ENCODE data around the gene GSG1. TPM values are rescaled to one million over a fixed set of nuclear protein-coding genes. Genes with fewer than 3 reads are reported as not detected.
"Not testable (repeated sequence)": the region's sequence is repeated elsewhere in the genome, so short reads cannot be mapped to it uniquely, and the experiment has no call there.

The GSG1 gene
- total RNA-seq, 3 donors from 2014 or later (not counting 1 experiment from before 2014, with no cell fraction given) = not detected

DNA sequence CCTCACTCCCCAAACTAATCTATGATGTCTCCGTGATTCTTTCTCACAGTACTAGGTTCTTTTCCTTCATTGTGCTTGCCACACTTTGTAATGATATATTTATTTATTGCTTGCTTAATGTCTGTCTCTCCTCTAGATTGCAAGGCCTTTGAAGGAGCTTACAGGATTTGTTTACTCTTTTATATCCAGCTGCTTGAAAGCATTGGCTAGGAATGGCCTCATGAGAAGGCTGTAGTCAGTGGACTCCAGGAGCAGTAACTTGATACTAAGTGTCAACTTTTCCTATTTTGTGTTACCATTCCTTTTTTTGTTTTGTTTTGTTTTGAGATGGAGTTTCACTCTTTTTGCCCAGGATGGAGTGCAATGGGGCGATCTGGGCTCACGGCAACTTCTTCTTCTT, 66.6 kb downstream of the GSG1 start:
- TF ChIP-seq, protein P1, sequence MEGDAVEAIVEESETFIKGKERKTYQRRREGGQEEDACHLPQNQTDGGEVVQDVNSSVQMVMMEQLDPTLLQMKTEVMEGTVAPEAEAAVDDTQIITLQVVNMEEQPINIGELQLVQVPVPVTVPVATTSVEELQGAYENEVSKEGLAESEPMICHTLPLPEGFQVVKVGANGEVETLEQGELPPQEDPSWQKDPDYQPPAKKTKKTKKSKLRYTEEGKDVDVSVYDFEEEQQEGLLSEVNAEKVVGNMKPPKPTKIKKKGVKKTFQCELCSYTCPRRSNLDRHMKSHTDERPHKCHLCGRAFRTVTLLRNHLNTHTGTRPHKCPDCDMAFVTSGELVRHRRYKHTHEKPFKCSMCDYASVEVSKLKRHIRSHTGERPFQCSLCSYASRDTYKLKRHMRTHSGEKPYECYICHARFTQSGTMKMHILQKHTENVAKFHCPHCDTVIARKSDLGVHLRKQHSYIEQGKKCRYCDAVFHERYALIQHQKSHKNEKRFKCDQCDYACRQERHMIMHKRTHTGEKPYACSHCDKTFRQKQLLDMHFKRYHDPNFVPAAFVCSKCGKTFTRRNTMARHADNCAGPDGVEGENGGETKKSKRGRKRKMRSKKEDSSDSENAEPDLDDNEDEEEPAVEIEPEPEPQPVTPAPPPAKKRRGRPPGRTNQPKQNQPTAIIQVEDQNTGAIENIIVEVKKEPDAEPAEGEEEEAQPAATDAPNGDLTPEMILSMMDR (IDR thresholded peaks at IDR 0.05) = no peak
- peaks cover 5 to 11% of the 10 kb centered on the region in 2 donors for H3K27me3 Mint-ChIP-seq (ENCODE audit: low read depth in 2 of 2)
- H3K4me3 ChIP-seq (ENCODE audit: low read length) = no peak overlapping the region
- no peaks in the 10 kb centered on the region for H3K9me3 ChIP-seq (ENCODE audit: control insufficient read depth, insufficient read depth, low read length)
- H3K36me3 ChIP-seq (ENCODE audit: control insufficient read depth, insufficient read depth, low read length) = no peaks in the 10 kb centered on the region
- no peaks in the 10 kb centered on the region for H3K4me1 Mint-ChIP-seq
- 93% methylated on average over 2 of the region's 3 CpGs for WGBS (ENCODE audit: insufficient coverage)
- H3K27ac Mint-ChIP-seq = no peak overlapping the region
- no peaks in the 10 kb centered on the region for H3K36me3 Mint-ChIP-seq
- no peaks in the 10 kb centered on the region for H3K27me3 ChIP-seq (ENCODE audit: control insufficient read depth, insufficient read depth, low read length)
- intact Hi-C loops (cut with micrococcal nuclease) = no loop called here
- H3K4me1 ChIP-seq (ENCODE audit: control insufficient read depth, insufficient read depth, low read length) = no peaks in the 10 kb centered on the region
- no peak for ATAC-seq
- H3K27ac ChIP-seq (ENCODE audit: low read length) = no peak overlapping the region
- no peak overlapping the region for H3K4me3 Mint-ChIP-seq
- H3K9me3 Mint-ChIP-seq = no peaks in the 10 kb centered on the region
- no peak for DNase-seq

DNA sequence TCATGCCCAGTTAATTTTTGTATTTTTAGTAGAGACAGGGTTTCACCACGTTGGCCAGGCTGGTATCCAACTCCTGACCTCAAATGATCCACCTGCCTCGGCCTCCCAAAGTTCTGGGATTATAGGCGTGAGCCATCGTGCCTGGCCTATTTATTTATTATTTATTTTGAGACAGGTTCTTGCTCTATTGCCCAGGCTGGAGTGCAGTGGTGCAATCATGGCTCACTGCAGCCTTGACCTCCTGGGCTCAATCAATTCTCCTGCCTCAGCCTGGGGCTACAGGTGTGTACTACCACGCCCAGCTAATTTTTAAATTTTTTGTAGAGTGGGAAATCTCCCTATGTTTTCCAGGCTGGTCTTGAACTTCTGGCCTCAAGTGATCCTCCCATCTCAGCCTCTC, 68.1 kb downstream of the GSG1 start:
- intact Hi-C loops (cut with micrococcal nuclease); ATAC-seq; H3K36me3 Mint-ChIP-seq; H3K27ac Mint-ChIP-seq; H3K4me1 ChIP-seq (ENCODE audit: control insufficient read depth, insufficient read depth, low read length); H3K27ac ChIP-seq (ENCODE audit: low read length); H3K4me3 ChIP-seq (ENCODE audit: low read length); H3K9me3 Mint-ChIP-seq; H3K4me1 Mint-ChIP-seq; H3K27me3 Mint-ChIP-seq (ENCODE audit: low read depth in 2 of 2); H3K27me3 ChIP-seq (ENCODE audit: control insufficient read depth, insufficient read depth, low read length); DNase-seq; H3K9me3 ChIP-seq (ENCODE audit: control insufficient read depth, insufficient read depth, low read length); H3K4me3 Mint-ChIP-seq; H3K36me3 ChIP-seq (ENCODE audit: control insufficient read depth, insufficient read depth, low read length): not testable (repeated sequence)
- WGBS (ENCODE audit: insufficient coverage) = 80% methylated on average over 5 of the region's 5 CpGs

Other genes with a start within 250 kb of the GSG1 start
- gene GPRC5A, start 212.1 kb downstream of the GSG1 start, total RNA-seq = under 1 TPM in 2 of 3 donors, not detected in 1; 0.09 to 0.28 TPM
- gene GPRC5D, start 151.5 kb downstream of the GSG1 start, total RNA-seq = 1 to 10 TPM in 1 of 3 donors, not detected in 2; 5.5 TPM
- 10 to 100 TPM; 10.8 to 13.5 (median 11.9) TPM for gene HEBP1, start 103.4 kb downstream of the GSG1 start, total RNA-seq
- gene FAM234B, start 59.3 kb downstream of the GSG1 start, total RNA-seq = 1 to 10 TPM; 5.5 to 8.7 (median 6.6) TPM
- 1 to 10 TPM; 3.8 to 4.3 (median 4.2) TPM for gene EMP1, start 93.1 kb upstream of the GSG1 start, total RNA-seq